Measurements from ENCODE around the gene CDRT15L2. TPM values are rescaled to one million over a fixed set of nuclear protein-coding genes. Genes with fewer than 3 reads are reported as not detected.
"Not testable (repeated sequence)": the region's sequence is repeated elsewhere in the genome, so short reads cannot be mapped to it uniquely, and the experiment has no call there.

Gene CDRT15L2
- total RNA-seq, 2 donors from 2014 or later, result not detected

DNA sequence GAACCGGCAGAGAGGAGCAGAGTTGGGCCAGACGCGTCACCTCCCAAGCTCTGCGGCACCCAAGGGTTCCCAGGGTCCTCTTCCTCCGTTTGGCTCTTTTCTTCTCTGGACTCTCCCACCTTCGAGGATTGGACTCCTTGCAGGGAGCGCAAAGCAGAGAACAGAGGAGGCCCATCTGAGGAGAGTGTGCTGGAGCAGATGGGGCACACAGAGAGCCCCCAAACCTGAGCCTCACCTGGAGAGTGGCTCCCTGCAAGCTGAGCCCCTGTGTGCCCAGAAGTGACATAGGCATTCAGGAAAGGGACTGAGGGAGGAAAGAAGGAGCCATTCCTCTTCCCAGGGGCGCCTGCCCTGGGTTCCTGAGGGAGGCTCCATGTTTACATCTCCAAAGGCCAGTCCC lies 6.3 kb upstream of the CDRT15L2 start:
- H3K4me1 ChIP-seq; intact Hi-C loops (cut with DNase I); H3K36me3 ChIP-seq (replicated peaks in 1 of 2; ENCODE audit: insufficient read depth in 1 of 2, low read depth in 2 of 2); DNase-seq; H3K27me3 ChIP-seq; H3K4me3 ChIP-seq; H3K9me3 ChIP-seq; H3K27ac ChIP-seq; ATAC-seq: not testable (repeated sequence)
- WGBS, 2 donors, result 71 to 73% methylated on average over 3 to 8 of the region's 8 CpGs

DNA sequence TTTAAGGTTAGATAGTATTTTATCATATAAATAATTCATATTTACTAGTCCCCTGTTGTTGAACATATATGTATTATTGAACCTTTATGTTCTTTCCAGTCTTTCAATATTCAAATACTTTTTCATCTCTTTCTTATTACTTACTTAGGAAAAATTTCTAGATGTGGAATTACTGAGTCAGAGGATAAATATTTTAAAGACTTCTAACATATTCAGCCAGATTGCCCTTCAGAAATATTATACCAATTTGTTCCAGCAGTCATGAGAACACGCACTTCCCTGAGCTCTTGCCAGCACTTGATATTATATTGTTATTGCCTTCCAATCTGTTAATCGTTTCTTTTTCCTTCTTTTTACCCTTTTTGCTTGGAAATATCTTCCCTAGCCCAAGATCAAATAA lies 4.5 kb upstream of the CDRT15L2 start:
- DNase-seq; H3K9me3 ChIP-seq; H3K4me3 ChIP-seq; intact Hi-C loops (cut with DNase I); H3K36me3 ChIP-seq (replicated peaks in 1 of 2; ENCODE audit: insufficient read depth in 1 of 2, low read depth in 2 of 2); H3K27ac ChIP-seq; ATAC-seq; H3K27me3 ChIP-seq; H3K4me1 ChIP-seq: not testable (repeated sequence)
- WGBS, 2 donors, result 22 to 25% methylated on average over 2 of the region's 2 CpGs

DNA sequence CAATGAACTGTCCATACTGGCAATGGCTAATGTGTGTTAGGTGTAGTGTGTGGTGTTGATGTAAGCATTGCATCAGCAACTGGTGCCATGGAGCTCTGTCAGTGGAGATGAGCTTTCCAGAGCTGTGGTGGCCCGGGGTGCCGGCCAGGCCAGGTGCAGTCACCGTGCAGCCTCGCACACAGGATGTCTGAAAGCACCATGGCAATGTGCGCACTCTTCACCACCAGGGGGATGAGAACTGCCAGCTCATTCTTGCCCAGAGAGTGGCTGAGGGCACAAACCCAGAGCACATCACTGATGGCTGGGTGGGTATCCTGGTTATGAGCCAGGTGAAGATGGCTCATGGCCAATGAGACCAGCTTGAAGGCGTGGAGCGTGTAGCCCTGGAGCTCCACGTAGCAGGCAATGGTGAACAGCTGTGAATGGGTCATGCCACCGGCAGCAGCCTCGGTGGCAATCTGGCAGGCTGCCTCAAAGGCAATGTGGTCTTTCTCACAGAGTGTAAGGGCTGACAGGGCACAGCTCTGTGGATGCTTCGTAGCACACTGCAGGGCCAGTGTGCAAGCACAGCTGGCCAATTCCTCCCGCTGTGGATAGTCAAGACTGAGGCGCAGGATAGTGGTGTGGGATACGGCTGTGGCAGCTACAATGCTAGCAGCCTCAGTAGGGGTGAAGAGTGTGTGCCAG lies 4.5 kb downstream of the CDRT15L2 start:
- ATAC-seq, result not testable (repeated sequence)

DNA sequence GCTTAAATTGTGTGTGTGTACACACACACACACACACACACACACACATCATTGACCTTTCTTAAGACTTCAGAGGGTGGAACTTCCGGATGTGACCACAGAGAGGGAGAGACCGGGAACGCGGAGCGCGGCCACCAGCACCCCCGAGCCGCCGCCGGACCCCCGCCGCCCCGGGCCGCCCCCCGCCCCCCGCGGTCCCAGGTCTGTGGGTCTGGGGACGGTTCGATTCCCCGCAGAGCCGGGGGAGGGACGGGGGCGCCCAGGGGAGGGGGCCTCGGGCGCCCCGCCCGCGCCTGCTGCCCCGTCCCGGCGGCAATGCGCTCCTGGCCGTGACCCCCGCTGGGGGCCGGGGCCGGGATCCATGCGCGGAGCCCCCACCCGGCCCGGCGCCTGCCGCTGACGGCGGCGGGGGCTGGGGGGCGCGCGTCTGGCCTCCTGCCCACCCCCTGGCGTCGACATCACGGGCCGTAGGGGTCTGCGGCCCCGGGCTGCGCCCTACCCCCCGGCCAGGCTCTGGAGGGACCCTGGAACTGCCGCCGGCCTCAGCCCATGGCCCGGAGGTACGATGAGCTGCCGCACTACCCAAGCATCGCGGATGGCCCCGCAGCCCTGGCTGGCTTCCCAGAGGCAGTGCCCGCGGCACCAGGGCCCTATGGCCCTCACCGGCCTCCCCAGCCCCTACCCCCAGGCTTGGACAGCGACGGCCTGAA lies 9.4 kb downstream of the CDRT15L2 start:
- H3K4me1 ChIP-seq; ATAC-seq; H3K27ac ChIP-seq; intact Hi-C loops (cut with DNase I); DNase-seq; H3K27me3 ChIP-seq; H3K36me3 ChIP-seq (replicated peaks in 1 of 2; ENCODE audit: insufficient read depth in 1 of 2, low read depth in 2 of 2); H3K9me3 ChIP-seq; H3K4me3 ChIP-seq: not testable (repeated sequence)
- WGBS, 2 donors, result 0 to 9% methylated on average over 3 to 49 of the region's 69 CpGs

More for the DNA sequence above, 4.5 kb downstream of the CDRT15L2 start:
- H3K36me3 ChIP-seq (replicated peaks in 1 of 2; ENCODE audit: insufficient read depth in 1 of 2, low read depth in 2 of 2); H3K9me3 ChIP-seq; H3K27ac ChIP-seq; DNase-seq; H3K27me3 ChIP-seq; intact Hi-C loops (cut with DNase I); H3K4me3 ChIP-seq; H3K4me1 ChIP-seq: not testable (repeated sequence)
- 69% methylated on average over 3 of the region's 14 CpGs; no CpG with 5 or more reads in 1 of the 2 donors for WGBS, 2 donors

DNA sequence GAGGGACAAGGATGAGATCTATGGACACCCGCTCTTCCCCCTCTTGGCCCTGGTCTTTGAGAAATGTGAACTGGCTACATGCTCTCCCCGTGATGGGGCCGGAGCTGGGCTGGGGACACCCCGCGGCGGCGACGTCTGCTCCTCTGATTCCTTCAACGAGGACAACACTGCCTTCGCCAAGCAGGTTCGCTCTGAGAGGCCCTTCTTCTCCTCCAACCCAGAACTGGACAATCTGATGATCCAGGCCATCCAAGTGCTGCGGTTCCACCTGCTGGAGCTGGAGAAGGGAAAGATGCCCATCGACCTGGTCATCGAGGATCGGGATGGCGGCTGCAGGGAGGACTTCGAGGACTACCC lies 9.9 kb downstream of the CDRT15L2 start:
- WGBS, 2 donors, result 84% methylated on average over 17 of the region's 17 CpGs; no CpG with 5 or more reads in 1 of the 2 donors
- H3K27me3 ChIP-seq; intact Hi-C loops (cut with DNase I); H3K9me3 ChIP-seq; H3K4me1 ChIP-seq; H3K36me3 ChIP-seq (replicated peaks in 1 of 2; ENCODE audit: insufficient read depth in 1 of 2, low read depth in 2 of 2); ATAC-seq; H3K27ac ChIP-seq; DNase-seq; H3K4me3 ChIP-seq: not testable (repeated sequence)

DNA sequence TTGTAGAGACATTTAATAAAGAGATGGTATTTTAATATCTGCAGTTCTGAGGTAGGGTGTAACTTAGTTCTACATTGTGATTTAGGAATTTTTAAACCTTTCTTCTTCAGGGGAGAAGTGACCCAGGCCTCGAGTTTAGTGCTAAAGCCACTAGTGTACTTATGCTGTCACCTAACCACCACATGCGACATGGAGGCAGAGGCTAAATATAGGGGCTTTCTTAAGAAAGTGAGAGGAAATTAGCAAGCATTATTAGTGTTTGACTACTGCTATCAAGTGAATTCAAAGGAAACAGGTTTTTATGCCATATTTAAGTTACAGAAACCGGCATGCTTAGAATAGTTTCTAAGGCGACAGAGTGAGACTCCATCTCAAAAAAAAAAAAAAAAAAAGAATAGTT lies 11.5 kb downstream of the CDRT15L2 start:
- WGBS, 2 donors, result 61 to 79% methylated on average over 2 of the region's 4 CpGs
- intact Hi-C loops (cut with DNase I); H3K4me1 ChIP-seq: not testable (repeated sequence)

DNA sequence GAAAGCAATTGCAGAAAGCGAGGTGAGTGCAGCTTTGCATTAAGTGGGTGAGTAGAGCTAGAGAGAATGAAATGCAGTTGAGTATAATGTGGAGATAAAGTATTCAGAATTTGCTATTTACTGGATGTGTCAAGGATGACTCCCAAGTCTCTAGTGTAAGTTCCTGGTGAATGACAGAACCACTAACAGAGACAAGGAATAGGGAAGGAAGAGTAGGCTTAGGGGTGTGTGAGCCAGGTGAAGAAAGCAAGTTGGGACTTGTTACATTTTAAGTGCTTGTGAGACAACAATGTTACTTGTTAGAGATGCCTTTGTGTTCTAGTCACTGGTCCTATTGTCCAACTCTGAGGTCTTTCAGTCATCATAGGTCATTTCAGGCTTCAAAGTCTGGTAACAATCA lies 26.0 kb downstream of the CDRT15L2 start:
- H3K27ac ChIP-seq; H3K36me3 ChIP-seq (replicated peaks in 1 of 2; ENCODE audit: insufficient read depth in 1 of 2, low read depth in 2 of 2); ATAC-seq; intact Hi-C loops (cut with DNase I); H3K27me3 ChIP-seq; H3K4me1 ChIP-seq; DNase-seq; H3K9me3 ChIP-seq; H3K4me3 ChIP-seq: not testable (repeated sequence)
- 77 to 89% methylated on average over 1 of the region's 1 CpG for WGBS, 2 donors

More for the DNA sequence above, 11.5 kb downstream of the CDRT15L2 start:
- not testable (repeated sequence) for H3K9me3 ChIP-seq; H3K36me3 ChIP-seq (replicated peaks in 1 of 2; ENCODE audit: insufficient read depth in 1 of 2, low read depth in 2 of 2); H3K4me3 ChIP-seq; H3K27me3 ChIP-seq; ATAC-seq; H3K27ac ChIP-seq; DNase-seq

DNA sequence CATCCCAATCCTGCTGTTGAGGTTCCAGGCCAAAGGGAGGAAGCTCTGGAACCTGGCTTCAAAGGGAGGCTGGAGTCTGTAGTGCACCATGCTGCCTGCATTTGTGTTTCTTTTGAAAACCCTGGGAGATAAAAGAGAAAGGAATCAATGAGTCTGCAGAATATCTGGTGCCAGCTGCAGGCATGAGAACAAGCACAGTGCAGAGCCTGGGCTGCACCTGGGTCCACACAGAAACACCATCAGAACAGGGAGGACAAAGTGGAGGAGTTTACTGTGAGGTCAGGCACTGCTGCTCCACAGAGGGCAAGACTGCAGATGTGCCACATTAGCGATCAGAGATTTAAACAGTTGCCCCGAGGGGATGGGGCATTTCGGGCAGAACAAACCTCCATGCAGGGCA lies 30.0 kb downstream of the CDRT15L2 start:
- WGBS, 2 donors, result 59 to 60% methylated on average over 2 to 3 of the region's 3 CpGs
- ATAC-seq, H3K9me3 ChIP-seq: not testable (repeated sequence)

More for the DNA sequence above, 30.0 kb downstream of the CDRT15L2 start:
- DNase-seq; H3K27me3 ChIP-seq; intact Hi-C loops (cut with DNase I); H3K4me1 ChIP-seq; H3K4me3 ChIP-seq; H3K36me3 ChIP-seq (replicated peaks in 1 of 2; ENCODE audit: insufficient read depth in 1 of 2, low read depth in 2 of 2); H3K27ac ChIP-seq: not testable (repeated sequence)
